Lower leg skin (tissue), 3 donors: ENCODE results near the gene SUFU.

Experiments used
- POLR2A ChIP-seq, 2 donors: fragments of 450-650 bp; IDR thresholded peaks; one replicate each; pipeline ENCODE4 v1.6.1; 2016 to 2017; ENCODE audit warnings: antibody characterized with exemption in 2 of 2, mild to moderate bottlenecking in 1 of 2, moderate library complexity in 1 of 2
- TF ChIP-seq, protein P1 (sequence below), 3 donors: fragments of 450-650 bp; IDR thresholded peaks; one replicate each; pipeline ENCODE4 v1.5.1; 2016; ENCODE audit warnings: antibody characterized with exemption in 3 of 3, mild to moderate bottlenecking in 3 of 3, moderate library complexity in 2 of 3

DNA sequence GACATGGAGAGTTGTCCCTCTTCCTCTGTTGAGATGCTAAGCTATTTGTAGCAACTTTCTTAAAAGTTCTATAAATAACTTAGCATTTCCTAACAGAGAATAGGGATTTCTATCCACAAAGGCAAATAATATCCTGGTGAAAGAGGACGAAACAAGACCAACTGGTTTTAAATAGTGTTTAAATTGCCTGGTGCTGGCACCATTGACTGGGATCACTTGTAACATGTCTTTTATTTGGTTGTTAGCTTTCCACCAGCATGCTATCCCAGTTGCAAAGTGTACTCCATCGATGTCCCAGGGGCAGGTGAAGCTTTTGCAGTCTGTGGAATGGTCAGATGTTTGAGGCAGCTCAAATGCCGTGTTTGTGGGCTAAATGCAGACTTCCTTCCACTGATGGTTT is 3.7 kb downstream of the SUFU start:
- TF ChIP-seq, protein P1, sequence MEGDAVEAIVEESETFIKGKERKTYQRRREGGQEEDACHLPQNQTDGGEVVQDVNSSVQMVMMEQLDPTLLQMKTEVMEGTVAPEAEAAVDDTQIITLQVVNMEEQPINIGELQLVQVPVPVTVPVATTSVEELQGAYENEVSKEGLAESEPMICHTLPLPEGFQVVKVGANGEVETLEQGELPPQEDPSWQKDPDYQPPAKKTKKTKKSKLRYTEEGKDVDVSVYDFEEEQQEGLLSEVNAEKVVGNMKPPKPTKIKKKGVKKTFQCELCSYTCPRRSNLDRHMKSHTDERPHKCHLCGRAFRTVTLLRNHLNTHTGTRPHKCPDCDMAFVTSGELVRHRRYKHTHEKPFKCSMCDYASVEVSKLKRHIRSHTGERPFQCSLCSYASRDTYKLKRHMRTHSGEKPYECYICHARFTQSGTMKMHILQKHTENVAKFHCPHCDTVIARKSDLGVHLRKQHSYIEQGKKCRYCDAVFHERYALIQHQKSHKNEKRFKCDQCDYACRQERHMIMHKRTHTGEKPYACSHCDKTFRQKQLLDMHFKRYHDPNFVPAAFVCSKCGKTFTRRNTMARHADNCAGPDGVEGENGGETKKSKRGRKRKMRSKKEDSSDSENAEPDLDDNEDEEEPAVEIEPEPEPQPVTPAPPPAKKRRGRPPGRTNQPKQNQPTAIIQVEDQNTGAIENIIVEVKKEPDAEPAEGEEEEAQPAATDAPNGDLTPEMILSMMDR (IDR thresholded peaks at IDR 0.05): no peak
- no peak for TF ChIP-seq POLR2A (IDR thresholded peaks at IDR 0.05)
